ENCODE results near the gene GLB1L3. TPM values are rescaled to one million over a fixed set of nuclear protein-coding genes. Genes with fewer than 3 reads are reported as not detected.
A peak's percentile ranks its signal among the peaks of the same experiment; 100 is the strongest.

Gene GLB1L3
- total and polyA plus RNA-seq, 2 of the 4 experiments (the other 2 are of a cell fraction): not detected

DNA sequence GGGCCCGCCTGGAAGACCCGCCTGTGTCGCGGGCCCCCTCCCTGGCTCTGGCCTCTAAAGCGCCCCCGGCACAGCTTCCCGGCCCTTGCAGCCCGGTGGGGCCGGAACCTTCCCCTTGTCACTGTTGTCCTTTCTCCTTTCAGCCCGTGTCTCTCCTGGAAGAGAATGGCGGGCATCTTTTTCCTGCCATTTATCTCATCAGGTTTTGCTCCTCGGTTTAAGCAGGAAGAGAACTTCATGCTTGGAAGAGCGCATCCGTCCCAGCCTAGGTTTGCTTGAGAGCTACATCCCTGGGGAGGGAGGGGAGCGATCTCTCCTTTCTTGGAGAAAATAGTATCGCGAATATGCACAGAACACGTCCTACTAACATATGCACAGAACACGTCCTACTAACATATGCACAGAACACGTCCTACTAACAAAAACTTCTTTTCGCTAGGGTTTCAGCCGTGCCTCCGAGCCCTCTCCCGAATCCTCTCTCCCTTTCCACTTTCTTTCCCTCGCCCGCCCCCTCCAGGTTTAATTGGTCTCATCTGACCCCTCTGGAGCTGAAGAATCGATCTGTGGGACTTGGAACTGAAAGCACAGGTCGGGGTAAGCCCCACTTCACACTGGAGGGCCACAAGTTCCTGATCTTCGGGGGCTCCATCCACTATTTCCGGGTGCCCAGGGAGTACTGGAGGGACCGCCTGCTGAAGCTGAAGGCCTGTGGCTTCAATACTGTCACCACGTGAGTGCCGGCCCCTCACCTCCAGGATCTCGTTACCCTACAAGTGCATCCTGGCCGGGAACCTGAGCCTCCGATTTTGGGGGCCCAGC, 1.2 kb downstream of the GLB1L3 start:
- no peak overlapping the region for H2BK120ac ChIP-seq (ENCODE audit: low read depth, low read length)
- POLR2A ChIA-PET (ENCODE audit: unreplicated experiment): no interaction called here
- H2AK9ac ChIP-seq (replicated peaks; ENCODE audit: low read depth, low read length, poor library complexity): peak overlapping the region; percentile 34
- no peak overlapping the region for H3K23ac ChIP-seq (ENCODE audit: low read depth, low read length)
- no TSS peak for BruUV-seq (replicated peaks)
- H3K27ac ChIP-seq (ENCODE audit: insufficient read depth, low read length): no peak overlapping the region
- H3K4me1 ChIP-seq (ENCODE audit: control insufficient read depth, insufficient read depth, low read length): peaks cover 1% of the 10 kb centered on the region; the same call in 1 of the 2 replicates
- no peaks in the 10 kb centered on the region for H3K79me1 ChIP-seq (ENCODE audit: low read depth in 1 of 2, low read length in 2 of 2)
- no peak overlapping the region for H3K9ac ChIP-seq (ENCODE audit: low read depth, low read length)
- dilution Hi-C loops (cut with HindIII; ENCODE audit: low sequenced_read_pairs, unreplicated experiment) (no loop called here), in situ Hi-C loops (cut with MboI; ENCODE audit: low sequenced_read_pairs) (no loop called here), intact Hi-C loops (cut with micrococcal nuclease) (no loop called here)
- H3K56ac ChIP-seq (ENCODE audit: extremely low read depth, insufficient read depth, low read length): no peak overlapping the region
- no peak overlapping the region for H4K91ac ChIP-seq (ENCODE audit: insufficient read depth, low read depth, low read length)
- no peak overlapping the region for H2BK20ac ChIP-seq (ENCODE audit: low read depth, low read length)
- H3K14ac ChIP-seq (replicated peaks; ENCODE audit: low read depth, low read length): no peak overlapping the region
- ATAC-seq (ENCODE audit: low read depth): no peak
- 7% methylated on average over 12 of the region's 36 CpGs; no CpG with 5 or more reads in 1 of the 2 experiments for WGBS, 2 experiments (ENCODE audit: extremely low coverage in 2 of 2, insufficient read length in 1 of 2)
- CTCF ChIA-PET: interaction anchor here (0.7 kb wide), 1 partner anchor 16 kb away, joined by 3 read pairs; no protein-coding TSS in a partner anchor
- no peak overlapping the region for H4K5ac ChIP-seq (ENCODE audit: low read depth, low read length)
- no peak overlapping the region for H2BK5ac ChIP-seq (ENCODE audit: low read depth, low read length, poor library complexity, severe bottlenecking)
- no peak overlapping the region for H4K8ac ChIP-seq (ENCODE audit: low read depth in 2 of 2, low read length in 2 of 2)
- H3K4me2 ChIP-seq (ENCODE audit: low read depth, low read length): peak overlapping the region; percentile 9; the same call in 1 of the 2 replicates
- no peaks in the 10 kb centered on the region for H3K9me1 ChIP-seq (ENCODE audit: insufficient read depth, low read length)
- H3K36me3 ChIP-seq (ENCODE audit: control insufficient read depth, insufficient read depth, low read length): no peaks in the 10 kb centered on the region
- no peaks in the 10 kb centered on the region for H4K20me1 ChIP-seq (ENCODE audit: insufficient read depth, low read length)
- DNase-seq: no peak
- peaks cover 9% of the 10 kb centered on the region for H3K9me3 ChIP-seq (ENCODE audit: control insufficient read depth, insufficient read depth, low read length)
- no peak overlapping the region for H2BK15ac ChIP-seq (ENCODE audit: low read depth, low read length)
- peak overlapping the region; percentile 4 for H2AFZ ChIP-seq (replicated peaks; ENCODE audit: low read length, poor library complexity)
- peaks cover 53% of the 10 kb centered on the region for H3K27me3 ChIP-seq (ENCODE audit: control insufficient read depth, insufficient read depth, low read length)
- H2AK5ac ChIP-seq (ENCODE audit: low read depth, low read length): no peak overlapping the region
- no peak overlapping the region for H3K4ac ChIP-seq (ENCODE audit: low read depth, low read length)
- no peak overlapping the region for H3K18ac ChIP-seq (ENCODE audit: low read depth, low read length)
- no peak overlapping the region for H3K4me3 ChIP-seq (ENCODE audit: insufficient read depth, low read depth, low read length)
- TF ChIP-seq MAFK (IDR thresholded peaks at IDR 0.05; ENCODE audit: low read depth, low read length): no peak
- TF ChIP-seq CHD1 (IDR thresholded peaks at IDR 0.05; ENCODE audit: low read depth, low read length): no peak
- TF ChIP-seq MXI1 (IDR thresholded peaks at IDR 0.05; ENCODE audit: borderline replicate concordance, low read depth, low read length): no peak
- TF ChIP-seq POLR2A (IDR thresholded peaks at IDR 0.05; ENCODE audit: low read depth, low read length): no peak
- no peak for TF ChIP-seq RAD21 (IDR thresholded peaks at IDR 0.05; ENCODE audit: low read length)
- TF ChIP-seq NFE2L2 (IDR thresholded peaks at IDR 0.05; ENCODE audit: low read depth, low read length): no peak
- TF ChIP-seq BHLHE40 (IDR thresholded peaks at IDR 0.05; ENCODE audit: low read depth, low read length): no peak
- TF ChIP-seq SMC3 (IDR thresholded peaks at IDR 0.05; ENCODE audit: low read depth, low read length): no peak
- TF ChIP-seq, protein P1, sequence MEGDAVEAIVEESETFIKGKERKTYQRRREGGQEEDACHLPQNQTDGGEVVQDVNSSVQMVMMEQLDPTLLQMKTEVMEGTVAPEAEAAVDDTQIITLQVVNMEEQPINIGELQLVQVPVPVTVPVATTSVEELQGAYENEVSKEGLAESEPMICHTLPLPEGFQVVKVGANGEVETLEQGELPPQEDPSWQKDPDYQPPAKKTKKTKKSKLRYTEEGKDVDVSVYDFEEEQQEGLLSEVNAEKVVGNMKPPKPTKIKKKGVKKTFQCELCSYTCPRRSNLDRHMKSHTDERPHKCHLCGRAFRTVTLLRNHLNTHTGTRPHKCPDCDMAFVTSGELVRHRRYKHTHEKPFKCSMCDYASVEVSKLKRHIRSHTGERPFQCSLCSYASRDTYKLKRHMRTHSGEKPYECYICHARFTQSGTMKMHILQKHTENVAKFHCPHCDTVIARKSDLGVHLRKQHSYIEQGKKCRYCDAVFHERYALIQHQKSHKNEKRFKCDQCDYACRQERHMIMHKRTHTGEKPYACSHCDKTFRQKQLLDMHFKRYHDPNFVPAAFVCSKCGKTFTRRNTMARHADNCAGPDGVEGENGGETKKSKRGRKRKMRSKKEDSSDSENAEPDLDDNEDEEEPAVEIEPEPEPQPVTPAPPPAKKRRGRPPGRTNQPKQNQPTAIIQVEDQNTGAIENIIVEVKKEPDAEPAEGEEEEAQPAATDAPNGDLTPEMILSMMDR (conservative IDR thresholded peaks at IDR 0.05; ENCODE audit: low read depth, low read length): no peak
- TF ChIP-seq RFX5 (IDR thresholded peaks at IDR 0.05; ENCODE audit: low read depth, low read length): no peak
- TF ChIP-seq, protein P2, sequence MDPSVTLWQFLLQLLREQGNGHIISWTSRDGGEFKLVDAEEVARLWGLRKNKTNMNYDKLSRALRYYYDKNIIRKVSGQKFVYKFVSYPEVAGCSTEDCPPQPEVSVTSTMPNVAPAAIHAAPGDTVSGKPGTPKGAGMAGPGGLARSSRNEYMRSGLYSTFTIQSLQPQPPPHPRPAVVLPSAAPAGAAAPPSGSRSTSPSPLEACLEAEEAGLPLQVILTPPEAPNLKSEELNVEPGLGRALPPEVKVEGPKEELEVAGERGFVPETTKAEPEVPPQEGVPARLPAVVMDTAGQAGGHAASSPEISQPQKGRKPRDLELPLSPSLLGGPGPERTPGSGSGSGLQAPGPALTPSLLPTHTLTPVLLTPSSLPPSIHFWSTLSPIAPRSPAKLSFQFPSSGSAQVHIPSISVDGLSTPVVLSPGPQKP (IDR thresholded peaks at IDR 0.05; ENCODE audit: borderline replicate concordance, low read depth, low read length): no peak
- TF ChIP-seq CEBPB (IDR thresholded peaks at IDR 0.05; ENCODE audit: low read depth, low read length): no peak
- no peak for TF ChIP-seq FOS (IDR thresholded peaks at IDR 0.05; ENCODE audit: low read depth, low read length)
- TF ChIP-seq, protein P3, sequence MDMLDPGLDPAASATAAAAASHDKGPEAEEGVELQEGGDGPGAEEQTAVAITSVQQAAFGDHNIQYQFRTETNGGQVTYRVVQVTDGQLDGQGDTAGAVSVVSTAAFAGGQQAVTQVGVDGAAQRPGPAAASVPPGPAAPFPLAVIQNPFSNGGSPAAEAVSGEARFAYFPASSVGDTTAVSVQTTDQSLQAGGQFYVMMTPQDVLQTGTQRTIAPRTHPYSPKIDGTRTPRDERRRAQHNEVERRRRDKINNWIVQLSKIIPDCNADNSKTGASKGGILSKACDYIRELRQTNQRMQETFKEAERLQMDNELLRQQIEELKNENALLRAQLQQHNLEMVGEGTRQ (IDR thresholded peaks at IDR 0.05; ENCODE audit: low read depth, low read length): no peak
- TF ChIP-seq MAZ (IDR thresholded peaks at IDR 0.05; ENCODE audit: borderline replicate concordance, low read depth, low read length): no peak

All from IMR-90 (cell line).